OCI-LY7 (cell line): ENCODE measurements around the gene IL15RA. TPM values are rescaled to one million over a fixed set of nuclear protein-coding genes. Genes with fewer than 3 reads are reported as not detected.

Experiments
- BruUV-seq: library from RNA; stranded (reverse); fragments of 400-500 nt; replicated peaks from 2 replicates; lab custom pipeline; 2021; lab: Mats Ljungman, UMichigan
- CTCF ChIA-PET: fragments of 300-600 bp; sonication (Branson Sonifier 250); formaldehyde crosslinking; loops from one replicate; lab custom pipeline; 2022; ENCODE audit warnings: antibody characterized with exemption; ENCODE audit not compliant: unreplicated experiment; lab: Charles Lee
- POLR2A ChIA-PET: fragments of 300-600 bp; sonication (Branson Sonifier 250); formaldehyde crosslinking; loops from one replicate; lab custom pipeline; 2022; ENCODE audit warnings: antibody characterized with exemption; lab: Charles Lee
- DNase-seq: peaks from one replicate; pipeline ENCODE4 v3.0.0-alpha.2; 2015; ENCODE audit warnings: low spot score
- H2AFZ ChIP-seq: fragments of 200-600 bp; sonication (generic), shearing (Covaris generic); 2 replicates; pipeline ENCODE4 v1.6.1; 2014; ENCODE audit warnings: mild to moderate bottlenecking, antibody characterized with exemption, low read length, moderate library complexity
- H3K27ac ChIP-seq: fragments of 200-600 bp; sonication (generic); 2 replicates; pipeline ENCODE4 v1.5.1; 2014; ENCODE audit warnings: mixed run types, low read depth, mild to moderate bottlenecking, moderate library complexity, low read length, inconsistent platforms; ENCODE audit not compliant: poor library complexity, severe bottlenecking
- H3K36me3 ChIP-seq: fragments of 200-600 bp; sonication (generic); 2 replicates; pipeline ENCODE4 v1.6.1; 2014; ENCODE audit warnings: mild to moderate bottlenecking, antibody characterized with exemption, low read length, moderate library complexity, mixed read lengths; ENCODE audit not compliant: insufficient read depth
- H3K4me1 ChIP-seq: fragments of 200-600 bp; sonication (generic); 2 replicates; pipeline ENCODE4 v1.5.1; 2014; ENCODE audit warnings: mild to moderate bottlenecking, low read length; ENCODE audit not compliant: insufficient read depth, poor library complexity, severe bottlenecking
- H3K4me2 ChIP-seq: fragments of 200-600 bp; sonication (generic); 2 replicates; pipeline ENCODE4 v1.6.1; 2014; ENCODE audit warnings: mild to moderate bottlenecking, low read length
- H3K4me3 ChIP-seq: fragments of 200-600 bp; sonication (generic); 2 replicates; pipeline ENCODE4 v1.5.1; 2014; ENCODE audit warnings: mild to moderate bottlenecking, low read depth, low read length; ENCODE audit not compliant: poor library complexity, severe bottlenecking
- H3K79me2 ChIP-seq: fragments of 200-600 bp; sonication (generic); 2 replicates; pipeline ENCODE4 v1.6.1; 2016; ENCODE audit warnings: low read depth, mild to moderate bottlenecking, low read length, moderate library complexity, mixed read lengths; ENCODE audit not compliant: insufficient read depth
- H3K9me2 ChIP-seq: fragments of 200-600 bp; sonication (generic); 2 replicates; pipeline ENCODE4 v1.6.1; 2016; ENCODE audit warnings: mild to moderate bottlenecking, low read length, mixed read lengths; ENCODE audit not compliant: insufficient read depth
- H3K9me3 ChIP-seq: fragments of 200-600 bp; sonication (generic); 2 replicates; pipeline ENCODE4 v1.6.1; 2014; ENCODE audit warnings: mild to moderate bottlenecking, mixed run types, low read length, mixed read lengths
- H4K20me1 ChIP-seq: fragments of 200-600 bp; sonication (generic); 2 replicates; pipeline ENCODE4 v1.6.1; 2014; ENCODE audit warnings: mild to moderate bottlenecking, antibody characterized with exemption, low read length, moderate library complexity, mixed read lengths; ENCODE audit not compliant: insufficient read depth
- EZH2phosphoT487 ChIP-seq: fragments of 200-600 bp; sonication (generic); IDR thresholded peaks from 2 replicates; pipeline ENCODE4 v1.6.1; 2018; ENCODE audit warnings: low read depth, borderline replicate concordance, mild to moderate bottlenecking, mixed run types, antibody characterized with exemption, low read length, moderate library complexity, mixed read lengths
- intact Hi-C: fragments of 100-400 bp; cut with micrococcal nuclease; formaldehyde crosslinking; loops from one replicate; pipeline ENCODE4 v1.10.0; 2022; ENCODE audit not compliant: unreplicated experiment
- total RNA-seq, 2 experiments: library from RNA; depleted of rRNA in 1 of 2; stranded (reverse); fragments of >200 nt in 1 of 2; shearing (Covaris generic) in 1 of 2; gene quantifications; 2 replicates each; pipeline ENCODE4 v1.2.3, GENCODE V29; 2014 to 2022
- TF ChIP-seq, protein P1 (sequence below): fragments of 200-600 bp; sonication (generic); conservative IDR thresholded peaks from 2 replicates; pipeline ENCODE4 v1.5.1; 2014; ENCODE audit warnings: mild to moderate bottlenecking, antibody characterized with exemption, low read length, moderate library complexity, mixed read lengths

IL15RA gene
- total RNA-seq, 2 experiments from 2014 or later, result 5.9 to 14.5 TPM

DNA sequence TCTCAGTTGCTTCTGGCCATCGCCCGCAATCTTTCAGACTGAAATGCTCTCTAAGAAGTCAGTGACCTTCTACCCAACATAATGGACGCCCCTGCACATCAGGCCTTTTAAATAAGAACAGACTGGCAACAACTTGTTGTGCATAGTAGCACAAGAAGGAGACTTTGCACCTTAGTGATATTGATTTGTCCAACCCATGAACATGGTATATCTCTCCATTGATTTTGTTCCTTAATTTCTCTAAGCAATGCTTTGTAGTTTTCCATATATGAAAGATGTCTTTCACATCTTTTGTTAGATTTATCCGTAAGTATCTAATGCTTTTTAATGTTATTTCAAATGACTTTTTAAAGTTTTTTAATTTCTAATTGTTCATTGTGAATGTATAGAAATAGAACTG lies 4.3 kb downstream of the IL15RA start:
- no TSS peak for BruUV-seq
- Histone ChIP-seq H3K36me3 (no peaks in the 10 kb centered on the region), H3K9me3 (no peaks in the 10 kb centered on the region), H3K9me2 (no peaks in the 10 kb centered on the region), H3K4me3 (no peak overlapping the region), H3K79me2 (no peaks in the 10 kb centered on the region), H3K4me2 (no peak overlapping the region), H3K4me1 (peaks cover 21% of the 10 kb centered on the region), H2AFZ (no peak overlapping the region), H4K20me1 (no peaks in the 10 kb centered on the region), H3K27ac (no peak overlapping the region)
- DNase-seq, result no peak
- TF ChIP-seq, protein P1, sequence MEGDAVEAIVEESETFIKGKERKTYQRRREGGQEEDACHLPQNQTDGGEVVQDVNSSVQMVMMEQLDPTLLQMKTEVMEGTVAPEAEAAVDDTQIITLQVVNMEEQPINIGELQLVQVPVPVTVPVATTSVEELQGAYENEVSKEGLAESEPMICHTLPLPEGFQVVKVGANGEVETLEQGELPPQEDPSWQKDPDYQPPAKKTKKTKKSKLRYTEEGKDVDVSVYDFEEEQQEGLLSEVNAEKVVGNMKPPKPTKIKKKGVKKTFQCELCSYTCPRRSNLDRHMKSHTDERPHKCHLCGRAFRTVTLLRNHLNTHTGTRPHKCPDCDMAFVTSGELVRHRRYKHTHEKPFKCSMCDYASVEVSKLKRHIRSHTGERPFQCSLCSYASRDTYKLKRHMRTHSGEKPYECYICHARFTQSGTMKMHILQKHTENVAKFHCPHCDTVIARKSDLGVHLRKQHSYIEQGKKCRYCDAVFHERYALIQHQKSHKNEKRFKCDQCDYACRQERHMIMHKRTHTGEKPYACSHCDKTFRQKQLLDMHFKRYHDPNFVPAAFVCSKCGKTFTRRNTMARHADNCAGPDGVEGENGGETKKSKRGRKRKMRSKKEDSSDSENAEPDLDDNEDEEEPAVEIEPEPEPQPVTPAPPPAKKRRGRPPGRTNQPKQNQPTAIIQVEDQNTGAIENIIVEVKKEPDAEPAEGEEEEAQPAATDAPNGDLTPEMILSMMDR, result no peak
- ChIA-PET POLR2A (no interaction called here), CTCF (no interaction called here)
- intact Hi-C loops, result no loop called here

DNA sequence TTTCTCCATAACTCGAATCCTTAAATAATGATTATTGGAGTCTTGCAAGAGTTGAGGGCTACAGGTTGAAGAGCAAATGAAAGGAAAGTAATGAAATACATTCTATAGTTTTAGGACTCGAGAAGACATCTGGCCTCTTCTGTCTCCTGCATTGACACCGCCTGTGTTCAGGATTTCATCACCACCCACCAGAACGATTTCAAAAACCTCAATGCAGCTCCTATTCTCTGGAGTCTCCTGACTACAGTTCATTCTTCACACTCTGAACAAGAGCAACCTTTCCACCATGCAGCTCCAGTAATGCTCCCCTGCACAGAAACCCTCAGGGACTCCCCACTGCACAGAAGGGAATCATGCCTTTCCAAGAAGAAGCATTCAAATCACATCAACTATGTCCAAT lies 5.5 kb downstream of the IL15RA start:
- no peaks in the 10 kb centered on the region for H4K20me1 ChIP-seq
- H3K9me3 ChIP-seq, result no peaks in the 10 kb centered on the region
- H3K36me3 ChIP-seq, result no peaks in the 10 kb centered on the region
- no peaks in the 10 kb centered on the region for H3K9me2 ChIP-seq
- H3K4me2 ChIP-seq, result no peak overlapping the region
- no peak overlapping the region for H3K4me3 ChIP-seq
- no TSS peak for BruUV-seq
- no peak for DNase-seq
- H3K79me2 ChIP-seq, result no peaks in the 10 kb centered on the region
- intact Hi-C loops, result no loop called here
- CTCF ChIA-PET, result no interaction called here
- no peak overlapping the region for H3K27ac ChIP-seq
- TF ChIP-seq, protein P1, result no peak
- peaks cover 19% of the 10 kb centered on the region for H3K4me1 ChIP-seq
- POLR2A ChIA-PET, result interaction anchor here (0.9 kb wide), 1 partner anchor 10 kb away, joined by 3 read pairs; no protein-coding TSS in a partner anchor
- H2AFZ ChIP-seq, result no peak overlapping the region

DNA sequence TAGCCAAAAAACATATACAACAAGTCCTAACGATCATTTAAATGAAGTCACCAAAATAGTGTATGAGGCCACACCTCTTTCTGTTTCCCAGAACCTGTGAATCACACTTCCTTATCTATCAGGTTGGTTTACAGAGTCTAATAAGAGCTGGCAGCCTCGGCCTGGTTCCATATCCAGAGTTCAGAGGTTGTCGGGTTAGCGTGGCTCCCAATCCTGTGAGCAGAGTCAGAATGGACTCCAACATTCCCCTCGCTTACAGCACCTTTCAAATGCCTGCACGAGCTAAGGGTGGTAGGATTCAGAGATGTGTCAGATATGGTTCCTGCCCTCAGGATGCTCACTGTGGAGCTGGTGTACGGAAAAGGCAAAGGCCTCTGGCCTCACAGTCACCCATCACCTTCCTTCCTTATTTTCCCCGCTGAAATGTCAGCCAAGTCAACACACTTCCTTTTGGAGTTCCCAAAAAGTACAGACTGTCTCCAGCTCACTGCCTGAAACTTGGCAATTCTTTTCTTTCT lies 6.0 kb downstream of the IL15RA start:
- Histone ChIP-seq H3K27ac (no peak overlapping the region), H2AFZ (no peak overlapping the region), H3K9me3 (no peaks in the 10 kb centered on the region), H3K4me3 (no peak overlapping the region), H3K79me2 (no peaks in the 10 kb centered on the region), H3K36me3 (no peaks in the 10 kb centered on the region), H3K4me2 (no peak overlapping the region), H3K4me1 (peaks cover 16% of the 10 kb centered on the region), H3K9me2 (no peaks in the 10 kb centered on the region), H4K20me1 (no peaks in the 10 kb centered on the region)
- no TSS peak for BruUV-seq
- no peak for TF ChIP-seq EZH2phosphoT487
- TF ChIP-seq, protein P1, result no peak
- ChIA-PET CTCF (no interaction called here), POLR2A (interaction anchor here (0.9 kb wide), 1 partner anchor 11 kb away, joined by 3 read pairs; no protein-coding TSS in a partner anchor)
- intact Hi-C loops, result no loop called here
- no peak for DNase-seq
